Ureter (tissue), 1 donor: ENCODE data around the gene CARD6. TPM values are rescaled to one million over a fixed set of nuclear protein-coding genes. Genes with fewer than 3 reads are reported as not detected.
A peak's percentile ranks its signal among the peaks of the same experiment; 100 is the strongest.
"Not testable (repeated sequence)": the region's sequence is repeated elsewhere in the genome, so short reads cannot be mapped to it uniquely, and the experiment has no call there.

ENCODE experiments used
- DNase-seq: peaks from one replicate; pipeline ENCODE4 v3.0.0-alpha.2; 2020; ENCODE audit warnings: low spot score
- total RNA-seq: library from RNA; stranded (reverse); gene quantifications from one replicate; pipeline ENCODE4 v1.2.4, GENCODE V29; 2023
- donor health status: DM: yes; HTN: yes; CAD: no.

CARD6 gene
- total RNA-seq, 1 donor from 2014 or later, result 17.1 TPM

DNA sequence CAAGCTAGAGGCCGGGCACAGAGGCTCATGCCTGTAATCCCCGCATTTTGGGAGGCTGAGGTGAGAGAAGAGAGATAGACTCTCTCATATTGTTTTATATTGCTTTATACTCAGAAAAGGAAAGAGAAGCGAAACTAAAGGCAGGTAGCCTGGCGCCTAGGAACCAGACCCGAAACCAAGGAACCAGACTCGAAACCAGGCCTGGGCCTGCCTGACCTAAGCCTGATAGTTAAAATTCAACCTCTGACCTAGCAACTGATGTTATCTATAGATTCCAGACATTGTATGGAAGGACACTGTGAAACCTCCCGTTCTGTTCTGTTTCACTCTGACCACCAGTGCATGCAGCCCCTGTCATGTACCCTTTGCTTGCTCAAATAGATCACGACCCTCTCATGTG lies 31.1 kb downstream of the CARD6 start:
- not testable (repeated sequence) for DNase-seq

DNA sequence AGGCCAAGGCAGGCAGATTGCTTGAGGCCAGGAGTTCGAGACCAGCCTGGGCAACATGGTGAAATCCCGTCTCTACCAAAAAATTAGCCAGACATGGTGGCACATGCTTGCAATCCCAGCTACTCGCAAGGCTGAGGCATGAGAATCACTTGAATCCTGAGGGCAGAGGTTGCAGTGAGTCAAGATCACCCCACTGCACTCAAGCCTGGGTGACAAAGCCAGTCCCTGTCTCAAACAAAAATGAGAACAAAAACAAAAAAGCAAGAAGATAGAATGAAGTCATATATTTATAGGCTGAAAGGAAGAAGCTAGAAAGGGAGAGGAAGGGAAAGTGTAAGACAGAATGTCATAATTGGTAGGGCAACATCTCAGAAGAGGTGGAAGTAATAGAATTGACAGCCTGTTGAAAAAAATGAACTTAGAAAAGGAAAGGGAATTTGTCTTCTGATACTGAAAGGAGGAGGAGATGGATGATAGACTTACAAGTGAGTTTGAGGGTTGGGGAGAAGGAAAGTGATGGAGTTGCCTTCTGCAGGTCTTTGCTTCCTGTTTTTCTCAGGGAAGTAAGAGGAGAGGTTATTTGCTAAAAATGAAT lies 32.2 kb downstream of the CARD6 start:
- no peak for DNase-seq

DNA sequence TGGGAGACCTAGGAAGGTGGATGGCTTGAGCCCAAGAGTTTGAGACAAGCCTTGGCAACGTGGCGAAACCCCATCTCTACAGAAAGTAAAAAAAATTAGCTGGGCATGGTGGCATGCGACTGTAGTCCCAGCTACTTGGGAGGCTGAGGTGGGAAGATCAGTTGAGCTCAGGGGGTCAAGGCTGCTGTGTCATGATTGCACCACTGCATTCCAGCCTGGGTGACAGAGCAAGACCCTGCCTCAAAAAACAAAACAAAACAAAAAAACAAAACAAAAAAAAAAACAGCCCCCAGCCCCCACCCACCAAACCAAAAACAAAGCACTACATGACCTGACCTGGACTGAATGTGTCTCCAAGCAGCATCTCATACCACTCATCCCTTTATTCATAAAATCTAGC lies 34.8 kb downstream of the CARD6 start:
- DNase-seq, result no peak

DNA sequence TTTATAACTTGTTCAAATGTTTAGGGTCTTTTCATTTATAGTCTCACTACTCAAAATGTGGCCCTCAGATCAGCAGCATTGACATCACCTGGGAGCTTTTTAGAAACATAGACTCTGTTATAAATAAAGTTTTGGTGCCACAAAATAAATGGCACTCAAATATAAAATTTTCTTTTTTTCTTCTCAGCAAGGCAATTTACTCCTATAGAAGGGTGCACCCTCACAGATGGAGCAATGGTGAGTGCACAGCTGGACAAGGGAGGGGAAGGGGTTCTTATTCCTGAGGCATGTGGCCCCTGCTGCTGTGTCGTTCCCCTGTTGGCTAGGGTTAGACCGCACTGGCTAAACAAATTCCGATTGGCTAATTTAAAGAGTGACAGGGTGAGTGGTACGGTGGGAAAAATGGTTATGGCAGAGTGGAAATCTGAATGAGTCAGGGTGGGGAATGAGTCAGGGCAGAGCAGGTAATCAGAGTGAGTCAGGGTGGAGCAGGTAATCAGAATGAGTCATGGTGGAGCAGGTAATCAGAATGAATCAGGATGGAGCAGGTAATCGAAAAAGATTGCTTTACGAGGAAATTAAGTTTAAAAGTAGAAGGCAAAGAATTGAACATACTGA lies 36.3 kb downstream of the CARD6 start:
- no peak for DNase-seq

DNA sequence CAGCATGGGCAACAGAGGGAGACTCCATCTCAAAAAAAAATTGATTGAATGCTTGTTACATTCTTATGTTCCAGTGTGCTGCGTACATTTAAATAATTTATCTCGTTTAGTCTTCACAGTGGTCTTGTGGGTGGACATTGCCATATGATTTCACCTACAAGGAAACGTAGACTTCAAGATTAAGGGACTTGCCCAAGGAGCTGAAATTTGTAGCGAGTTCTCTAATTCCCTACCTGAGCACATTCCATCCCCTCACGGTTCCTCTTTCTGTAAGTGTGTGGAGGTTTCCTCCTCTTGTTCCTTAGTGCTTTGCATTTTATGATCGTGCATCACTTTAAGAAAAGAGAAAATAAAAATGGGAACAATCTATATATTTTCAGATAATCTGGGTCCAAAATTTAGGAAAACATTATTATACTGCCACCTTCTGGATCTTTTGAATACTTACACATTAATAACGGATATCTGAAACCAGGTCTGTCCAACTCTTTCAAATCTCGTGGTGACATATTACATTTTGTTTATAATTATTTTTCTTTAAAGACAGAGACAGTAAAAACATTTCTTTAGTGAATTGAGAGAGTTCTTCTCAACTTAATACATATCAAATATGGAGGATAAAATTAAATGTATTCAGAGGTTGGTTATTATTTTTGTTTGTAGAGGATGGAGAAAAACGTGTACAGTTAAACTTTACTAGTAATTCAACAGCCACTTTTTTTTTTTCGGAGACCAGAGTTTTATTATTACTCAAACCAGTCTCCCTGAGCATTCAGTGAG lies 38.2 kb downstream of the CARD6 start:
- no peak for DNase-seq

DNA sequence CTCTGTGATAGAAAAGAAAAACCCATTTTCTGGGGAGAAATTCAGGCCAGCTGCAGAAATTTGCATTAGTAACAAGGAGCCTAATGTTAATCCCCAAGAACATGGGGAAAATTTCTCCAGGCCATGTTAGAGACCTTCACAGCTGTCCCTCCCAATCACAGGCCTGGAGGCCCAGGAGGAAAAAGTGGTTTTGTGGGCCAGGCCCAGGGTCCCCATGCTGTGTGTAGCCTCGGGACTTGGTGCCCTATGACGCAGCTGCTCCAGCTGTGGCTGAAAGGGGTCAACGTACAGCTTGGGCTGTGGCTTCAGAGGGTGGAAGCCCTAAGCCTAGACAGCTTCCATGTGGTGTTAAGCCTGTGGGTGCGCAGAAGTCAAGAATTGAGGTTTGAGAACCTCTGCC lies 41.1 kb downstream of the CARD6 start:
- DNase-seq, result no peak

DNA sequence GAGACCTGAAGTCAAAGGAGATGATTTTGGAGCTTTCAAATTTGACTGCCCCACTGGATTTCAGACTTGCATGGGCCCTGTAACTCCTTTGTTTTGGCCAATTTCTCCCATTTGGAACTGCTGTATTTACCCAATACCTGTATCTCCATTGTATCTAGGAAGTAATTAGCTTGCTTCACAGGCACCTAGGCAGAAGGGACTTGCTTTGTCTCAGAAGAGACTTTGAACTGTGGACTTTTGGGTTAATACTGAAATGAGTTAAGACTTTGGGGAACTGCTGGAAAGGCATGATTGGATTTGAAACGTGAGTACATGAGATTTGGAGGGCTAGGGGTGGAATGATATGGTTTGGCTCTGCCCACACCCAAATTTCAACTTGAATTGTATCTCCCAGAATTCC lies 41.9 kb downstream of the CARD6 start:
- DNase-seq, result not testable (repeated sequence)

DNA sequence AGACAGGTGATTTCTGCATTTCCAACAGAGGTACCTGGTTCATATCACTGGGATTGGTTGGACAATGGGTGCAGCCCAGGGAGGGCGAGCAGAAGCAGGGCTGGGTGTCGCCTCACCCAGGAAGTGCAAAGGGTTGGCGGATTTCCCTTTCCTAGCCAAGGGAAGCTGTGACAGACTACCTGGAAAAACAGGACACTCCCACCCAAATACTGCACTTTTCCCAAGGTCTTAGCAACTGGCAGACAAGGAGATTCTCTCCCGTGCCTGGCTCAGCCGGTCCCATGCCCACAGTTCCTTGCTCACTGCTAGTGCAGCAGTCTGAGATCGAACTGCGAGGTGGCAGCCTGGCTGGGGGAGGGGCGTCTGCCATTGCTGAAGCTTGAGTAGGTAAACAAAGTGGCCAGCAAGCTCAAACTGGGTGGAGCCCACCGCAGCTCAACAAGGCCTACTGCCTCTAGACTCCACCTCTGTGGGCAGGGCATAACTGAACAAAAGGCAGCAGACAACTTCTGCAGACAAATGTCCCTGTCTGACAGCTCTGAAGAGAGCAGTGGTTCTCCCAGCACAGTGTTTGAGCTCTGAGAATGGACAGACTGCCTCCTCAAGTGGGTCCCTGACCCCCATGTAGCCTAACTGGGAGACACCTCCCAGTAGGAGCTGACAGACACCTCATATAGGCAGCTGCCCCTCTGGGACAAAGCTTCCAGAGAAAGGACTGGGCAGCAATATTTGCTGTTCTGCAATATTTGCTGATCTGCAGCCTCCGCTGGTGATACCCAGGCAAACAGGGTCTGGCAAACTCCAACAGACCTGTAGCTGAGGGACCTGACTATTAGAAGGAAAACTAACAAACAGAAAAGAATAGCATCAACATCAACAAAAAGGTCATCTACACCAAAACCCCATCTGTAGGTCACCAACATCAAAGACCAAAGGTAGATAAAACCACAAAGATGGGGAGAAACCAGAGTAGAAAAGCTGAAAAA lies 54.6 kb downstream of the CARD6 start:
- not testable (repeated sequence) for DNase-seq

DNA sequence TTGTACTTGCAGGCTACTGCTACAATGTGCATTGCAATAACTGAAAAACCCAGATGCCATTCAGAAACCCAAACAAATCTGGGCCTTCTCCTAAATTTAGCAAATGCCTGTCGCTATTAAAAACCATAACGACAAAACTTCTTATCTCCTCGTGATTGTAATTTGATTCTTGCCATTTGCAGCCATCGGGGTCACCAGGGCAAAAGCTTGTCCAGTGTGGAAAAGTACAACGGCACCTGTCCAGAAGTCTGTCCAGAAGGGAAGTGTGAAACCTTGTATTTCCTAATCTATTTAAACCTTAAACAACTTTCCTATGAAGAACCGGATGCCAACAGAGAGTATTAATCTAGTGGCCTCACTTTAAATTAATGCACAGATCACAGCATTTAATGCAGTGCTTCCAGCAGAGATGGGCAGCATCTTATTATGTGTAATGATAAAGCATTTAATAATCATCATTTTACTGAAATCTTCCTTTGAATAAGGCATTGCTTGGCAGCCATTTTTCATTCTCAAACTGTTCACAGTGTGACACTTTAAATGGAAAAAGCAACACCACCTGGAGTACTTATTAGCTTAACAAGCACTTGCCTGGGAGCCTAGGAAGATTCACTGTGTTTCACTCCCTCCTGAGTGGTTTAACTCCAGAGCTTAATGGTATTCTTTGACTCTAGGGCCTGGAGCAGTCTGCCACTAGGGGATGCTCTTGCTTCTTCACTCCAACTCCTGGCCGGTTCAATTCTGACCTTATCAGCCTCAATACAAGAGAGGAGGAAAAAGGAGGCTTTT lies 63.2 kb downstream of the CARD6 start:
- DNase-seq, result peak; percentile 79

DNA sequence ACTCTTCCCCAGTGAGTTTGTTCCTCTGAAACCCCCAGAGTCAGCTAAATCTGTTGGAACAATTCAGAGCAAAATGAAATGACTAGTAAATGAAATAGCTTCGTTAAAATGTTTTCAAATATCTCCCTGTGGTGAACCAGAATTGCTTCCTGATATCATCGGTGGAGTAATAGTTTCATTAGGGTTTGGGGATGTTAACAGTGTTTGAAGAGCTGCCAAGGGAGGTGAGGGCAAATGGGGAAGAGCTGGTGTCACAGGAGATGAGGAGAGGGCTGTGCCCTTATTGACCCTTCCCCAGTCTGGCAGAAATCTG lies 63.8 kb downstream of the CARD6 start:
- DNase-seq, result no peak

DNA sequence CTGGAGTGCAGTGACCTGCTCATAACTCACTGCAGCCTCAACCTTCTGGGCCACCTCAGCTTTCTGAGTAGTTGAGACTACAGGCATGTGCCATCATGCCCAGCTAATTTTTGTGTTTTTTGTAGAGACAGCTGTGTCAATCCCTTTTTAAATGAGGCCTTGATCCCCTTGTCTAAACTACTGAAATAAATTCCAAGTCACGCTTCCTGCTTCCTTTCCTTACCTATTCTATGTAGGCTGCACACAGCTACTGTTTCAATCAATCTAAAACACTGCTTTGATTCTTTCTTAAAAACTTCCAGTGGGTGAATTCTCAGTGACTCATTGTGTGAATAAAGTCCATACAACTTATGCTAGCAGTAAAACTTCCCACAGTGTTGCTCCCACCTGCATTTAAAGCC lies 65.2 kb downstream of the CARD6 start:
- DNase-seq, result no peak

DNA sequence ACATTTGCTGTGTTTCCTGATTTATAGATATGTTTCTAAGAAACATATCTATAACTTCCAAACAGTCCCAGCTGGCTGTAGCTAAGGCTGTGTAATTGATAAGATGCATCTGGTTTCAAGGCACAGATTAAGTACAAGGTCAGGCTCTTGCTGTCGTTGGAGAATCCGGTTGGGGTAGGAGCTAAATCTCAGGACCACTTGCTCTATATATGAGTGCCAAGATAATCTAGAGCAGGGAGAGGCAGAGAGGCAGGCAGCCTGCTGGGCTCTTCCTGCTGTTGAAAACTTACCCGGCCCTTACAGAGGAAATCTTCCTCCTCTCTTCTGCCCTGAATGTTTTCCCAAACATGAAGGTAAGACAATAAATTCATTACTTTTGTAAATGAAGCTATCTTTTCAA lies 68.1 kb downstream of the CARD6 start, which contains the start of gene C7:
Gene C7 (plus strand): TSS at position 234 of the 400 bp plus-strand sequence. CDS start 114 bp downstream, at position 348.
- DNase-seq, result no peak

DNA sequence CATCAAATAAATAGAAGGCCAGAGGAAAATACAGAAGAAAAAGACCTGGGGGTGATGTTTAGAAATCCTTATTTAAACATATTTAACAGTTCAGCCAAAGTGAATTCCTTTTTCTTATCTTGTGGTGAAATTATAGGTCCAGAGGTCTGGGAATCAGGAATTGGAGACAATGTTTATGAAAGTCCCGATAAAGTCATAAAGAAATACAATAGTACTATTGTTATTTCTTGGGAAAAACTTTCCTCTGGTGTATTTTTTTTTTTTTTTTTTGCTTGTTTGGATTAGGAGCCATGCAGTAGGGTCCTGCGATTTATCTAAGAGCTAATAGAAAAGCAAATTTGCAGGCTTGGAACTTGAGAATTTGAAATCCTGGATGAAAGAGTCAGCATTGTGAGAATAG lies 68.6 kb downstream of the CARD6 start:
- no peak for DNase-seq

Other genes starting within 250 kb of the CARD6 start
- gene PTGER4, start 161.5 kb upstream of the CARD6 start, total RNA-seq, result 10.3 TPM
- 12.6 TPM for gene TTC33, start 85.4 kb upstream of the CARD6 start, total RNA-seq
- gene PRKAA1, start 43.0 kb upstream of the CARD6 start, total RNA-seq, result 114 TPM
- 1,647 TPM for gene RPL37, start 6.1 kb upstream of the CARD6 start, total RNA-seq
- gene C7, start 68.1 kb downstream of the CARD6 start, total RNA-seq, result 209 TPM
- not detected for gene MROH2B, start 230.0 kb downstream of the CARD6 start, total RNA-seq